Epithelial cell of proximal tubule (primary cell): ENCODE measurements around the gene SELE. TPM values are rescaled to one million over a fixed set of nuclear protein-coding genes. Genes with fewer than 3 reads are reported as not detected.
A peak's percentile ranks its signal among the peaks of the same experiment; 100 is the strongest.
"Not testable (repeated sequence)": the region's sequence is repeated elsewhere in the genome, so short reads cannot be mapped to it uniquely, and the experiment has no call there.

Source experiments
- DNase-seq: peaks from one replicate; pipeline ENCODE4 v3.0.0-alpha.2; 2011; ENCODE audit warnings: low read depth
- H3K4me3 ChIP-seq: 2 replicates; pipeline ENCODE4 v1.5.1; 2011; ENCODE audit warnings: low read depth, mild to moderate bottlenecking, low read length
- total RNA-seq: library from RNA; depleted of rRNA; stranded (reverse); fragments of >200 nt; gene quantifications from 2 replicates; pipeline ENCODE4 v1.2.3, GENCODE V29; 2015
- TF ChIP-seq, protein P1 (sequence below): conservative IDR thresholded peaks from 2 replicates; pipeline ENCODE4 v1.5.1; 2012; ENCODE audit warnings: low read depth, mild to moderate bottlenecking, low read length

SELE gene
- total RNA-seq, 1 donor from 2014 or later, result not detected

DNA sequence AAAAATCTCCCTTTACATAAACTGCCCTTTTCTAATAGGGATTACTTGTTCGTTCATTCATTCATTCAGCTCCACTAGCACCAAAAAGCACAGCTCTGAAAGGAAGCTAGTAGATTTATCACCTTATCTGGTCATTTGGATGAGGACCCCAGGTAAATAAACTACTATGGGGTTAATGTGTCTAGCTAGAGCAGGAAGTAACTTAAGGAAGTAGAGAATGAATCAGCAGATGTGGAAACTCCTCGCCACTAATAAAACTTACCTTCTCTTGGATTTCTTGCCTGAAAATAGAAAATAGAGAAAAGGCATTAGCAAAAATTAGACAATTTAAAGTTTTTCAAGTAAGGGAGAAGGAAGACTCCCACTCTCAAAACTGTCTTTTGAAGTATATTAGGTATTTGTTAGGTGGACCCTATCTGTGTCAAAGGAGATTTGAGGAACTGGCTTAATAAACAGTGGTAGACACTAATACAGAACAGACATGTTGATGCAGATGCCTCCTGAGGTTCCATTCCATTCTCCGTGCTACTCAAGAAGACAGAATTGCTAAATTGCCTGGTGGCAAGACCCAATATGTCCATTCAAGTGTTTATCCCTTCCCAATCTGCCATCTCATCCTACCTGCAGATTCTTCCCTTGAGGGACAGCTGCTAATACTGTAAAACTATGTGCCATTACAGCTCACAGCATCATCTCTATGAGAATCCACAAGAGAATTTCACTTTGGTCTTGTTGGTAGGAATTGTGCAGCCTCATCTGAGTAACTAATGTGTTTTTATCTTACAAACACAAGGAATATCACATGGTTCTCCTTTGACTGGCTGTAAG, 37.4 kb downstream of the SELE start:
- no peak overlapping the region for H3K4me3 ChIP-seq
- TF ChIP-seq, protein P1, sequence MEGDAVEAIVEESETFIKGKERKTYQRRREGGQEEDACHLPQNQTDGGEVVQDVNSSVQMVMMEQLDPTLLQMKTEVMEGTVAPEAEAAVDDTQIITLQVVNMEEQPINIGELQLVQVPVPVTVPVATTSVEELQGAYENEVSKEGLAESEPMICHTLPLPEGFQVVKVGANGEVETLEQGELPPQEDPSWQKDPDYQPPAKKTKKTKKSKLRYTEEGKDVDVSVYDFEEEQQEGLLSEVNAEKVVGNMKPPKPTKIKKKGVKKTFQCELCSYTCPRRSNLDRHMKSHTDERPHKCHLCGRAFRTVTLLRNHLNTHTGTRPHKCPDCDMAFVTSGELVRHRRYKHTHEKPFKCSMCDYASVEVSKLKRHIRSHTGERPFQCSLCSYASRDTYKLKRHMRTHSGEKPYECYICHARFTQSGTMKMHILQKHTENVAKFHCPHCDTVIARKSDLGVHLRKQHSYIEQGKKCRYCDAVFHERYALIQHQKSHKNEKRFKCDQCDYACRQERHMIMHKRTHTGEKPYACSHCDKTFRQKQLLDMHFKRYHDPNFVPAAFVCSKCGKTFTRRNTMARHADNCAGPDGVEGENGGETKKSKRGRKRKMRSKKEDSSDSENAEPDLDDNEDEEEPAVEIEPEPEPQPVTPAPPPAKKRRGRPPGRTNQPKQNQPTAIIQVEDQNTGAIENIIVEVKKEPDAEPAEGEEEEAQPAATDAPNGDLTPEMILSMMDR, result no peak
- DNase-seq, result no peak

DNA sequence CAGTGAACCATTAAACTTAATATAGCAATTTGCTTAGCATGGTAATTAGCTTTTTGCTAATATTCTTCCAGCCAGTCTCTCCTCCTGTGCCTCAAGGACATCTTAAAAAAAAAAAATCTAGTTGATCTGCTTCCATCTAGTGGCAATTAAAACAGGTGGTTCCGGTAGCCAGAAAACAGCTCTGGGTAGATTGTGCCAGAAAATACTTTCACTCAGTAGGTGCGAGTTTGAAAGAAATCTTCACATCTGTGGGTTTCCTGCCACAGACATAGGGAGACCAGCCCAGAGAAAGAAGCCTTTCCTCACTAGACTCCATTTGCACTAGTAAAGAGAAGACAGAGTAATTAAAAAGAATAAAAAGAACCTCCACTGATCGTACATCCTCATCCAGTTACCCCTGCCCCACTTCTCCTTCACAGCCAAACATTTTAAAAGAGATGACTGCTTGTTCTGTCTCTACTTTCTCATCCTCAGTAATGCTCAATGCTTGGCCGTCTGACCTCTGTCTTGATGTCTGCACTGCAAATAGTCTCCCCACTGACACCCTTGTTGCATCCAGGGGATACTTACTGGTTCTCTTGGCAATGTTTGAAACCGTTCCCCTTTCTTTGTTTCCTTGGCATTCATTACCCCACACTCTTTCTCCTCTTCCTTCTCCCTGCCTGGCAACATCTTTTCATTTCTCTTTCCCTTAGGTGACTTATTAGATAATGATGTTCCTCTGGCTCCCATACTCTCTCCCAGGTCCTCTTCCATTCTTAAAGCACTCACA, 39.4 kb downstream of the SELE start:
- H3K4me3 ChIP-seq, result no peak overlapping the region
- TF ChIP-seq, protein P1, result peak; percentile 39
- DNase-seq, result no peak

DNA sequence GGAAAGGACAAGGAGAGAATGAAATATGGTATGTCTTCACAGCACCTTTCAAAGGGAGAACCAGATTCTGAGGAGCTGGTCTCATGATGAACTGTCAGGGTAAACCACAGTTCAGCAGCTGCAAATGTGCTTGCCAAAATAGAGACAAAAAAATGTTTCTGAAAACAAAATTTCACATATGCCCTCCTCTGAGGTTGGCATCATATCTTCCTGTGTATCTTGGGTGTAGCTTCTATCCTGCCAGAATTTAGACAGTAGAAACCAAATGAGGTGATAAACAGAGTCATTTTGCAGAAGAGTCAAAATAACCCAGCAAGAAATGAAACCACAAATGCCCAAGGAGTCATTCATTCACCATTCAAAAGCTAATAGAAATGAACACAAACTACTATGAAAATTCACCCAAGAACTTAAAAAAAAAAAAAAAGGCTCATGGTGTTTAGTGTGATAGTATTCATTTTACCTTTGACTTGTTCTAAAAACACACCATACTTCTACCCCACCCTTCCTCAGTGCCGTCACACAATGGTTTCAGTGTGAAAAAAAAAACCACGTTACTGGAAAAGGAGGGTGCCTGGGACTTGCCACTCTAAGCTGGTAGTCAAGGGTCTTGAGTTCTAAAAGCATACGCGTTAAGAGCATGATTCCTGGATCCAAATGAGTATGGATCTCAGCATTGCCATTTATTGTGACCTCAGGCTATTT, 41.0 kb downstream of the SELE start:
- H3K4me3 ChIP-seq, result no peak overlapping the region
- no peak for DNase-seq
- TF ChIP-seq, protein P1, result no peak

DNA sequence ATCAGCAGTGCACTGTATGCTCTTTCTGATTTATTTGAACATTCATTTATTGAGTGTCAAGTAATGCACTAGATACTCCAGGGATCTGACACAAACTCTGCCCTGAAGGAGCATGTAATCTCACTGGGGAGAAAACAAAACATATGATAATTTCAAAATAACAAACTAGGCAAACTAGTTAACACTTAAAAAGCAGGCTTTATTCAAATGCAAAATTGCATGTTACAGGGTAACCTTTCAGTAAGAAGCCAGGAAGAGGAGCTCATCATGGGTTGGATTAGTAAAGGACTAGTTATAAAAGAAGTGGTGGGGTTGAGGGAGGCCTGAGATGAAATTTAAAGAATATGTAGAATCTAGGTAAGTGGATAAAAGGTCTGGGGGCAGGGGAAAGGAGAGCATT, 43.4 kb downstream of the SELE start:
- no peak overlapping the region for H3K4me3 ChIP-seq
- DNase-seq, result no peak
- TF ChIP-seq, protein P1, result no peak

DNA sequence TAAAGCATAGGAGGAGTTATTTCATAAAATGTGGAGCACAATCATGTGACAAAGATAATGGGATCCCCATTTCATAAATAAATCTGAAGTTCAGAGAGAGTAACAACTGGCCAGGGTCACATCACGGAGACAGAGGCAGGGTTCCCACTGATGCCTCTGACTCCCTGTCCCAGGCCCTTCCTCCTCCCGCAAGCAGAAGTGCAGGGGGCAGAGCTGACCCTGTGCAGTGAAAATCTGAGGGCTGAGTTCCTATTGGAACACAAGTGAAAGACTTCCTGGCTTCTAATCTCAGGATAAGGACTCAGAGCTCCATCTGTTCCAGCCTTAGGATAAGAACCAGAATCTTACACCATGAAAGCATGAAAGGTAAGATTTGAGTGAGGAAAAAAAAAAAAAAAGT, 44.5 kb downstream of the SELE start:
- no peak overlapping the region for H3K4me3 ChIP-seq
- TF ChIP-seq, protein P1, result no peak
- DNase-seq, result no peak

DNA sequence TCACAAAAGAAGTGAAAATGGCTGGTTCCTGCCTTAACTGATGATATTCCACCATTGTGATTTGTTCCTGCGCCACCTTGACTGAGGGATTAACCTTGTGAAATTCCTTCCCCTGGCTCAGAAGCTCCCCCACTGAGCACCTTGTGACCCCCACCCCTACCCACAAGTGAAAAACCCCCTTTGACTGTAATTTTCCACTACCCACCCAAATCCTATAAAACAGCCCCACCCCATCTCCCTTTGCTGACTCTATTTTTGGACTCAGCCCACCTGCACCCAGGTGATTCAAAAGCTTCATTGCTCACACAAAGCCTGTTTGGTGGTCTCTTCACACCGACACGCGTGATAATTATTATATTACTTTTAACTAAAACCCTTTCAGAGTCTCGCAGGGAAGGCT, 45.5 kb downstream of the SELE start:
- not testable (repeated sequence) for DNase-seq, H3K4me3 ChIP-seq

DNA sequence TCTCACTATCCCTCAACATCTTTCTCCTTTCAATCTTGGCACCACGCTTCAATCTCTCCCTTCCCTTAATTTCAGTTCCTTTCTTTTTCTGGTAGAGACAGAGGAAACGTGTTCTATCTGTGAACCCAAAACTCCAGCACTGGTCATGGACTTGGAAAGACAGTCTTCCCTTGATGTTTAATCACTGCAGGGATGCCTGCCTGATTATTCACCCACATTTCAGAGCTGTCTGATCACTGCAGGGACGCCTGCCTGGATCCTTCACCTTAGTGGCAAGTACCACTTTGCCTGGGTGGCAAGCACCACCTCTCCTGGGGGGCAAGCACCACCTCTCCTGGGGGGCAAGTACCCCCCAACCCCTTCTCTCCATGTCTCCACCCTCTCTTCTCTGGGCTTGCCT, 50.2 kb downstream of the SELE start:
- TF ChIP-seq, protein P1, result no peak
- no peak for DNase-seq
- no peak overlapping the region for H3K4me3 ChIP-seq

DNA sequence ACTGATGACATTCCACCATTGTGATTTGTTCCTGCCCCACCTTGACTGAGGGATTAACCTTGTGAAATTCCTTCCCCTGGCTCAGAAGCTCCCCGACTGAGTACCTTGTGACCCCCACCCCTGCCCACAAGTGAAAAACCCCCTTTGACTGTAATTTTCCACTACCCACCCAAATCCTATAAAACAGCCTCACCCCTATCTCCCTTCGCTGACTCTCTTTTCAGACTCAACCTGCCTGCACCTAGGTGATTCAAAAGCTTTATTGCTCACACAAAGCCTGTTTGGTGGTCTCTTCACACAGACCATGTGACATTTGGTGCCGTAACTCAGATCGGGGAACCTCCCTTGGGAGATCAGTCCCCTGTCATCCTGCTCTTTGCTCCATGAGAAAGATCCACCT, 50.7 kb downstream of the SELE start:
- DNase-seq, H3K4me3 ChIP-seq: not testable (repeated sequence)
